ENCODE data around the gene TRNP1.

TRNP1 gene

GRCh38 chr1:26953374-26953773 is 40.1 kb upstream of the TRNP1 start:
- ATAC-seq (ENCODE audit: low read depth) (no peak), DNase-seq (ENCODE audit: low spot score) (no peak)
- Histone ChIP-seq H3K4me1 (ENCODE audit: insufficient read depth, poor library complexity, severe bottlenecking) (no peaks in the 10 kb centered on the region), H3K27ac (ENCODE audit: poor library complexity, severe bottlenecking) (no peak overlapping the region), H3K36me3 (ENCODE audit: low read depth) (peaks cover 57% of the 10 kb centered on the region), H3K9me3 (ENCODE audit: severe bottlenecking) (no peaks in the 10 kb centered on the region), H3K27me3 (ENCODE audit: insufficient read depth, poor library complexity, severe bottlenecking) (no peaks in the 10 kb centered on the region), H3K4me3 (ENCODE audit: severe bottlenecking) (no peak overlapping the region)
- TF ChIP-seq, protein P1, sequence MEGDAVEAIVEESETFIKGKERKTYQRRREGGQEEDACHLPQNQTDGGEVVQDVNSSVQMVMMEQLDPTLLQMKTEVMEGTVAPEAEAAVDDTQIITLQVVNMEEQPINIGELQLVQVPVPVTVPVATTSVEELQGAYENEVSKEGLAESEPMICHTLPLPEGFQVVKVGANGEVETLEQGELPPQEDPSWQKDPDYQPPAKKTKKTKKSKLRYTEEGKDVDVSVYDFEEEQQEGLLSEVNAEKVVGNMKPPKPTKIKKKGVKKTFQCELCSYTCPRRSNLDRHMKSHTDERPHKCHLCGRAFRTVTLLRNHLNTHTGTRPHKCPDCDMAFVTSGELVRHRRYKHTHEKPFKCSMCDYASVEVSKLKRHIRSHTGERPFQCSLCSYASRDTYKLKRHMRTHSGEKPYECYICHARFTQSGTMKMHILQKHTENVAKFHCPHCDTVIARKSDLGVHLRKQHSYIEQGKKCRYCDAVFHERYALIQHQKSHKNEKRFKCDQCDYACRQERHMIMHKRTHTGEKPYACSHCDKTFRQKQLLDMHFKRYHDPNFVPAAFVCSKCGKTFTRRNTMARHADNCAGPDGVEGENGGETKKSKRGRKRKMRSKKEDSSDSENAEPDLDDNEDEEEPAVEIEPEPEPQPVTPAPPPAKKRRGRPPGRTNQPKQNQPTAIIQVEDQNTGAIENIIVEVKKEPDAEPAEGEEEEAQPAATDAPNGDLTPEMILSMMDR (IDR thresholded peaks at IDR 0.05; ENCODE audit: poor library complexity, severe bottlenecking) = no peak

DNA sequence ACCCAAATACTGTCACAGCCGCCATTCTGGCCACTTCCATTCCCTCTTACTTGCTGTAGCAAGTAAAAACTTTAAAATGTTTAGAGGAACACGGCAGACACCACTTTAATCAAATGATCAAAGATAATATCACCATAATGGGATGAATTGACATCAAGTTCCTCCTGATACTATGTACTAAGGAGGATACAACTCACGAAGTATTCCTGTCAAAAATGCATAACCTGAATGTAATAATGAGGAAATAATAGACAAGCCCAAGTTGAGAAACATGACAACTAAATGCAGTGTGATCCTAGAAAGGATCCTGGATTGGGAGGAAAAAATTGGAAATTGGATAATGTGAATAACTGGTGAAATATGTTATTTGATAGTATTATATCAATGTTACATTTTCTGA is 37.2 kb upstream of the TRNP1 start:
- no peak overlapping the region for H3K4me3 ChIP-seq (ENCODE audit: severe bottlenecking)
- ATAC-seq (ENCODE audit: low read depth) (no peak), DNase-seq (ENCODE audit: low spot score) (no peak)
- H3K9me3 ChIP-seq (ENCODE audit: severe bottlenecking) = no peaks in the 10 kb centered on the region
- no peak overlapping the region for H3K27ac ChIP-seq (ENCODE audit: poor library complexity, severe bottlenecking)
- H3K36me3 ChIP-seq (ENCODE audit: low read depth) = peaks cover 36% of the 10 kb centered on the region
- peaks cover 5% of the 10 kb centered on the region for H3K4me1 ChIP-seq (ENCODE audit: insufficient read depth, poor library complexity, severe bottlenecking)
- H3K27me3 ChIP-seq (ENCODE audit: insufficient read depth, poor library complexity, severe bottlenecking) = no peaks in the 10 kb centered on the region
- TF ChIP-seq, protein P1 (IDR thresholded peaks at IDR 0.05; ENCODE audit: poor library complexity, severe bottlenecking) = no peak

DNA sequence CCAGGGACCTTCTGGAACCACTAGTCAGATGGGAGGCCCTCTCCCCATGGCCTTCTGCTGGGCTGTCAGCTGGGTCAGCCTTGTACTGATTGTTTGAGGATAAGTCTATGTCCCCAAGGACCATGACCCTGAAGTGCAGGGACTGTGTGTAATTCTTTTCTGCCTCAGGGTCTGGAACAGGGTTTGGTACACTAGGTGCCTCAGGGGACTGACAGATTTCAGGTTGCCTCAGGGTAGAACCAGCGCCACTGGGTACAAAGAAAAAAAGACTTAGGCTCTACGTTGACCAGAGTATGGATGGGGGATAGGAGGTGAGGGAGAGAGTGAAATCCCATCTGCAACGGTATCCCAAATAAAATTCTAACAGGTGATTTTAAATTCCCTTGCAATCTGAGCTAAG is 36.2 kb upstream of the TRNP1 start:
- H3K27me3 ChIP-seq (ENCODE audit: insufficient read depth, poor library complexity, severe bottlenecking) = no peaks in the 10 kb centered on the region
- no peaks in the 10 kb centered on the region for H3K9me3 ChIP-seq (ENCODE audit: severe bottlenecking)
- DNase-seq (ENCODE audit: low spot score) (no peak), ATAC-seq (ENCODE audit: low read depth) (no peak)
- TF ChIP-seq, protein P1 (IDR thresholded peaks at IDR 0.05; ENCODE audit: poor library complexity, severe bottlenecking) = no peak
- peaks cover 27% of the 10 kb centered on the region for H3K36me3 ChIP-seq (ENCODE audit: low read depth)
- peaks cover 15% of the 10 kb centered on the region for H3K4me1 ChIP-seq (ENCODE audit: insufficient read depth, poor library complexity, severe bottlenecking)
- no peak overlapping the region for H3K4me3 ChIP-seq (ENCODE audit: severe bottlenecking)
- no peak overlapping the region for H3K27ac ChIP-seq (ENCODE audit: poor library complexity, severe bottlenecking)

DNA sequence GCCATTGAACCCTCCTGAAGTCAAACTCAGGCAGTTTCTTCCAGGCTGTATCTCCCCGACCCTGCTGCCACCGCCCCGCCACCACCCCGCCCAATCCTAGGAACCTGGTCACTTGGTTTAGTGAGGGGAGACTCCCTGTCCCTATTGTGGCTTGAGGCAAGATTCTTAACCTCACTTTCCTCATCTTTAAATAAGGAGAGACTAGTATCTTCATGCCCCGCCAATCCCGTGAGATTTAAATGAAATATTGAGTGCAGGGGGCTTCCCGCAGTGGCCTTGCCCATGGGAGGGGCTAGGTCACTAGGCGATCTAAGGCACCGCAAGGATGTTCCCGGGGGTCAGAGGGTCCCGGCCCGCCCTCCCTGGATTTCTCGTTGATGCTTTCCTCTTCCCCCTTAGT is 34.2 kb upstream of the TRNP1 start:
- H3K4me1 ChIP-seq (ENCODE audit: insufficient read depth, poor library complexity, severe bottlenecking) = peaks cover 17% of the 10 kb centered on the region
- no peaks in the 10 kb centered on the region for H3K27me3 ChIP-seq (ENCODE audit: insufficient read depth, poor library complexity, severe bottlenecking)
- no peaks in the 10 kb centered on the region for H3K9me3 ChIP-seq (ENCODE audit: severe bottlenecking)
- peak overlapping the region; percentile 94 for H3K27ac ChIP-seq (ENCODE audit: poor library complexity, severe bottlenecking)
- ATAC-seq (ENCODE audit: low read depth) = no peak
- peaks cover 16% of the 10 kb centered on the region; the same call in 1 of the 2 replicates for H3K36me3 ChIP-seq (ENCODE audit: low read depth)
- no peak for DNase-seq (ENCODE audit: low spot score)
- TF ChIP-seq, protein P1 (IDR thresholded peaks at IDR 0.05; ENCODE audit: poor library complexity, severe bottlenecking) = no peak
- peak overlapping the region; percentile 90 for H3K4me3 ChIP-seq (ENCODE audit: severe bottlenecking)

- H3K4me3 ChIP-seq (ENCODE audit: severe bottlenecking) = peak within 1 kb of the TSS; percentile 90
- DNase-seq (ENCODE audit: low spot score) (peak; percentile 92), ATAC-seq (ENCODE audit: low read depth) (peak; percentile 86)
- TF ChIP-seq, protein P1 (IDR thresholded peaks at IDR 0.05; ENCODE audit: poor library complexity, severe bottlenecking) = peak; percentile 17
- H3K36me3 ChIP-seq (ENCODE audit: low read depth) = peaks cover 16% of the 10 kb centered on the region; the same call in 1 of the 2 replicates
- H3K4me1 ChIP-seq (ENCODE audit: insufficient read depth, poor library complexity, severe bottlenecking) = peaks cover 17% of the 10 kb centered on the region
- H3K27me3 ChIP-seq (ENCODE audit: insufficient read depth, poor library complexity, severe bottlenecking) = no peaks in the 10 kb centered on the region
- no peaks in the 10 kb centered on the region for H3K9me3 ChIP-seq (ENCODE audit: severe bottlenecking)
- H3K27ac ChIP-seq (ENCODE audit: poor library complexity, severe bottlenecking) = peak within 1 kb of the TSS; percentile 94
Measured at GRCh38 chr1:26959722-26960624, 33.5 kb upstream of the TRNP1 start, which contains the start of gene KDF1. KDF1 (minus strand) TSS chr1:26960468; CDS start chr1:26952380, 8,088 bp downstream.

Measured in RWPE2 (cell line).